HG02610 (cell line): Measurements from ENCODE around the gene C17orf75.
"Not testable (repeated sequence)": the region's sequence is repeated elsewhere in the genome, so short reads cannot be mapped to it uniquely, and the experiment has no call there.

Source experiments
- ATAC-seq: cut with Tn5 transposase; IDR thresholded peaks from one replicate; pipeline ENCODE4 v1.9.1; 2021; ENCODE audit warnings: mild to moderate bottlenecking, moderate library complexity; ENCODE audit not compliant: unreplicated experiment

The C17orf75 gene

DNA sequence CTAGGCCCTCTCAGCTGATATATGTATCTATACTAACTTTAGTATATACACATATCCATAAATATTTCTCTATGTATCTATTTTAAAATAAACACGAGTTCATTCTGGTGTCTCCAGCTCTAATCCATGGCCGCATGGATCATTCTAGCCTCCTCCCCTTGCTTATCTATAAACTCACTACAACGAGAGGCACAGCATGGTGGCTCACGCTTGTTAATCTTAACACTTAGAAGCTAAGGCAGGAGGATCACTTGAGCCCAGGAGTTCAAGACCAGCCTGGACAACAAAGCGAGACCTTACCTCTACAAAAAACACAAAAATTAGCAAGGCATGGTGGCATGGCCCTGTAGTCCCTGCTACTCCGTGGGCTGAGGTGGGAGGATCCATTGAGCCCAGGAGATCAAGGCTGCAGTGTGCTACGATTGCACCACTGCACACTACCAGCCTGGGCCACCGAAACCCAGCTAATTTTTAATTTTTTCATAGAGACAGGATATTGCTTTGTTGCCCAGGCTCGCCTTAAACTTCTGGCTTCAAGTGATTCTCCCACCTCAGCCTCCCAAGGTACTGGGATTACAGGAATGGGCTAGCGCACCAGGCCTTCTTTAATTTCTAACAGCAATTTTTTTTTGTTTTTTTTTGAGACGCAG lies 4.1 kb upstream of the C17orf75 start:
- ATAC-seq: no peak

DNA sequence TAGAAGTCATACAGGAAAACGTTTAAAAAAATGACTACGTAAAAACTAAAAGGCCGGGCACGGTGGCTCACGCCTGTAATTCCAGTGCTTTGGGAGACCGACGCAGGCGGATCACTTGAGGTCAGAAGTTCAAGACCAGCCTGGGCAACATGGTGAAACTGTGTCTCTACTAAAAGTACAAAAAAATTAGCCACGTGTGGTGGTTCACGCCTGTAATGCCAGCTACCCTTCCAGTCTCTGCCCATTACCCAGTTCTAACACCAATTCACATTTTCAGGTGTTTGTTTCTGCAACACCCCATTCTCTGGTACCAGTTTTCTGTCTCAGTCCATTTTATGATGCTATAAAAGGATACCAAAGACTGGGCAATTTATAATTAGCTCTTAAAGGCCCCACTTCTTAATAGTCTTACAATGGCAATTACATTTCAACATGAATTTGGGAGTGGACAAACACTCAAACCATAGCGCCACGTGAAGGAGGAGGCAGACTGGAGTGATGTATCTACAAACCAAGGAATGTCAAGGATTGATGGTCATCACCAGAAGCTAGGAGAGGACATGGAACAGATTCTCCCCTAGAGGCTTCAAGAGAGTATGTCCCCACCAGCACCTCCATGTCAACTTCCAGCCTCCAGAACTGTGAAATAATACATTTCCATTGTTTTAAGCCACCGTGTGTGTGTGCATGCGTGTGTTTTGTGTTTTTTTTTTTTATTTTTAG lies 791 bp upstream of the C17orf75 start:
- ATAC-seq: no peak

DNA sequence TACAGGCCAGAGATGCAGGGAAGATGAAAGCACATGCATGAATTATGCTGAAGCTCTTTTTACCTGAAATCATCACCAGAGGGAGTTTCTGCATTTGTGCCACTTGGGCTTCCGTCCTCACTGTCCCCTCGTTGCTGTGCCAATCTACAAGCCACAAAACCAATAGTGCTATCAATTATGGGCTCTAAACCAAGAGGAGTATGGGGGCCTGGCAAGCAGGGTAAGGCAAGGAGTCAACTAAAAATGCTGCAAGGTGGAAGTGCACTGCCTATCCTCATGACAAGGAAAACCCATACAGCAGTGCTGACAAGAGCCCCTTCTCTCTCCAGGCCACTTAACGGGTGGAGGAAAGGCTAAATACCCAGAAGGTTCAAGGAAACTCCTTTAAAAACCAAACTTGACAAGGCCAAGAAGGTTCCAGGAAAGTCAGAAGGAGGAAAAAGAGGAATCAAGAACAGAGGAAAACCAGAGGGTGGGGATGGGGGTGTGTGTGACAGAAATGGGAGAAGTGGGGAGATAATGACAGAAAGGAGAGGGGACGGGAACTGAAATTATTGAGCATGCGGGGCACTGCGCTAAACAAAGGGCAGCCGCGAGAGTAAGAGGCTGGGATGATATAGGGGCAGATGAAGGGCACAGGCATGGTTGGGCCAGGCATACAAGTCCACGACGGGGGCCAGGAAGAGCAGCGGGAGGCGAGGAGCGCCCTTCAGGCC lies 674 bp downstream of the C17orf75 start:
- ATAC-seq: no peak

- no peak for ATAC-seq
These were observed 6.3 kb downstream of the C17orf75 start for GRCh38 chr17:32335687-32336086.

DNA sequence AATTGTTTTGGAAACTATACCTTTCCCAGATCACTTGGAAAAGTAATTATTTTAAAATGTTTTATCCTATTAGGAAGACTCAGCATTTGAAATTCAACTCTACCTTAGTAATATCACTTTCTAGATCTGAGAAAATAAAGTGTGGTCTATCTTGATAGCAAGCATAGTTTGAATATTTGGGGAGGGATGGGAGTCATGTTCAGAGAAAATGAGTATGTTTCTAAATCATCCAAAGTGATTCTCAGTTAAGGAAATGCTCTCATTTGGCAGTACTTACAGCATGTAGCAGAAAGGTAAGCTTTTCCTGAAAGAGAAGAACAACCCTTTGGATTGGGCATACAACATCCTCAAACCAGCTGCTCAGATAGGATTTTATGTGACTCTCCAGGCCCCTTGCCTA lies 6.9 kb downstream of the C17orf75 start:
- no peak for ATAC-seq

DNA sequence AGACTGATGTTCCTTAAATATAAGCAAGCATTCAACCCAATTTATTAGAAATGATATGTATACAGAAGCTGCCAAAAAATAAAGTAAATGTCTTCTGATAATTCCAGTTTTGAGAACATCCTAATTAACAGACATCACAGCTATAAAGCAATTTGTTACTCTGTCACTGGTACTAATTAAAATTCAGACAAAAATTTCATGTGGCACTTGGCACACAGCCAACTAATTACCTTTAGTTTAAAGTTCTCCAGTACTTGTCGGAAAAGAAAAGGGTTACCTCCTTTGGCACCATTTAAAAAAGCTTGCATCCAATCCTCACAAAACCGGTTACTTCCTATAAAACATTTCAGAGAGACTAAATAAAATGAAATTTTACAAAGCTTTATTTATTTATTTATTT lies 8.8 kb downstream of the C17orf75 start:
- ATAC-seq: no peak

DNA sequence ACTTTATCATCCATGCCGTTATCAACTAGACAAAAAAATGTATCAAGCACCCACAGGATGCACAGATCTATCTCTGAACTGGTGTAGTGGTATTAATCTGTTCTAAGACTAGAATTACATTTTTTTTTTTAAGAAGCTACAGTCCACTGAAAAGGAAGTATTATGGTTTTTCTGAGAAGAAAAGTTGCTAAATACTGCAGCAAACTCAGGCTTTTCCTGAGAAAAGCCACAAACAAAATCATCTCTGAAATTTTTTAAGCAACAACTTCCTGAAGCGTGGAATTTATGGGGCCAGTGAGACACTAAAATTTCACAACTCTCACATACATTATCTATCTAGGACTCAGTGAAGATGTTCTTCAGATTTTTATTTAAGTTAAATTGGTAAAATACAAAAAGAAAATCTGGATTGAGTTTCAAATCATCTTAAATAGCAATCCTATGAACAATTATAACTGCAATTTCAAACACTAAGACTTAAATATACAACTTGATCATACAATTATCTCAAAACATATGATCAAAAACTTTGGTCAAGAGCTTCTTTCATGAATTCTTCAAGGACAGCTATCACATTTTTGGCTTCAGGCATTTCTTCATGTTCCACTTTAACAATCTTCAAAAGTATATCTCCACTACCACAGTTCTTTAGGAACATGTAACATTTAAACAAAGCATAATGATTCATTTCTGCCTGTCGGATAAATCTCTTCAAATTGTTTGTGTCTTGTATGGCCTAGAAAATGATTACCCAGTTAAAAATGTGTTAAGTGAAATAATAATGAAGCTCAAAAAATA lies 10.5 kb downstream of the C17orf75 start:
- ATAC-seq: no peak

DNA sequence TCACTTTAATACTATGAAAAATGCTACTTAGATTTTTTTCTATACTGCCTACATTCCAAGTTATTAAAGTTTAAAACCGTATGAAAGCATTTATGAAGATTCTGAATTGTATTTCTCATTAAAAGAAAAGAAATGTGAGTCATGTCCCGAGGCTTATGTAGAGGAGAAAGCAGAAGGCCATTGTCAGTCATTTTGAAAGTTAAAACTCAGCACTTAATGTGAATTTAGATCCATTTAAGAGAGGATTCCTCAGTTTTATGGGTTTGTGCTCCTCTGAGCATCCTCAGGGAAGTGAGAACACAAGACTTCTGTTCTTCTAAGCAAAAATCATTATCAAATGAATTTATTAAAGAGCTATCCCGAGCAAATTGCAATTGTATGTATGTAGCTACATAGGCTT lies 11.8 kb downstream of the C17orf75 start:
- no peak for ATAC-seq

DNA sequence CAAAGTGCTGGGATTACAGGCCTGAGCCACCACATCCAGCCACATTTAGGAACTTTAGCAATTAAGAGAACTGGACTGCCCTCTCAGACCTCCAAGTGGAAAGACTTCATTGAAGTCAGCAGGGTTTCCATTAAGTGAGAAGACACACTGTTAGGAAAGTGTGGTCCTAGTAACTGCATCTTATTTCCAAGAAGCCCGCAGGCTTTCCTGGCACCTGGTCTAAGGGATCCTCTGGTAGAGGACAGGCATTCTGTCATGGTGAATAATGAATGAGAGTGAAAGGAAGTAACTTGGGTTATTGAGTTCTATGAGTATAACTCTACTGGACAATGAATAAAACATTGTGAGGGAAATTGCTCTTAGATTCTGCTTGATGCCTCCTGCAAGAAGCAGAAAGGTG lies 14.1 kb downstream of the C17orf75 start:
- ATAC-seq: no peak

DNA sequence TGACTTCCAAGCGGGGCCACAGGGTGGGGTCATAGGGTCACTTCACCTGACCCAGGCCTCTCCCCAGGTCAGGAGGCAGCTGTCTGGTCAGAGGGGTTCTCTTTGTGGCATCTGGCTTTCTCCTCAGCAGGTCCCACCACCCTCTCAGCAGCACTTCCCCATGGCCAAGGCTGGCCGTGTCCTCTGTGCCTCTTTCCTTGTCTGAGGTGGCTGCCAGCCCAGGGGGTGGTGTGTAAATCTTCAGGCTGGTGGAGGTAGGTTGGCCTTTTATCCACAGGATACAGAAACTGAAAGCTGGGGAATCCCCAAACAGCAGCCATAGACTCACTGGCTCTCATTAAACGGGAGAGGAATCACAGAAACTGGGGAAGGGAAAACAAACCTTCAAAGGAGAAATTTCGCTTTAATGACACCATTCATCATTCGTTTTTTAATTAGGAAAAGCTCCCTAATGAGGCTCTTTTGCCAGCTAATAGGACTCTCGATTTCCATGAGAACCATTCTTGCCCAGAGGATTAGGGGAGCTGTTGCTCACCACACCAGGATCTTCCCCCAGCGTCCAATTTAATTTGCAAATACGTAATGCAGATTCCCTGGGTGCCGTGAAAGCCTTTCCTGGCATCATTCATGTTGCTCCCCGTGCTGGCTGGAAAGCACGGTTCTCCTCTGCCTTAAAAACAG lies 18.0 kb downstream of the C17orf75 start:
- ATAC-seq: no peak

DNA sequence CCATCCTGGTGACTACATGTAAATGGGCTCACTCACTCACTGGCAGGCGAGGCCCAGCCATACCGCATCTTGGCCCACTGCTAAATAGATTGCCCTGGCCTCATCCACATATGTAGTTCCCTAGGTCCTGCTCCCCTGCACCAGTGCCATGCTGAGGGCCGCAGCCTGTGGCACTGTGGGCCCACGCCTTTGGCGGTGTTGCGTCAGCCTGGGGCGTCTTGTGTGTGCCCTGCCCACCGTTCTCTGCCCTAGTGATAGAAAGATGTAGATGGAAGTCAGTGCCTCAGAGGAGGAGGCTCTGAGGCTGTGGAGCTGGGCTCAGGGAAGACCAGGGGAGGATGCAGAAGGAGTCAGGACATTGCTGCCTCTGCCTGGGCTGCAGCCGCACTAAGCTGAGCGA lies 18.9 kb downstream of the C17orf75 start:
- ATAC-seq: no peak

DNA sequence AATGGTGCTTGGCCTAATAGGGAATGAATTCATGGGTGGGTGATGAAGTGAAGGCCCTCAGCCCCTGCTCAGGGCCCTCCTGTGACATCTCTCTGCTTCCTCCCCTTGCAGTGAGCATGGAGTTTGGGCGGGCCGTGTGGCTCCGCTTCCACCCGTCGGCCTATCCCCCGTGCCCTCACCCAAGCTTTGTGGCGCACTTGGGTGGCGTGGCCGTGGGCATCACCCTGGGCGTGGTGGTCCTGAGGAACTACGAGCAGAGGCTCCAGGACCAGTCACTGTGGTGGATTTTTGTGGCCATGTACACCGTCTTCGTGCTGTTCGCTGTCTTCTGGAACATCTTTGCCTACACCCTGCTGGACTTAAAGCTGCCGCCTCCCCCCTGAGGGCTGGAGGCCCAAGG lies 21.1 kb downstream of the C17orf75 start:
- no peak for ATAC-seq

GRCh38 chr17:32320080-32320479 lies 21.9 kb downstream of the C17orf75 start:
- not testable (repeated sequence) for ATAC-seq

DNA sequence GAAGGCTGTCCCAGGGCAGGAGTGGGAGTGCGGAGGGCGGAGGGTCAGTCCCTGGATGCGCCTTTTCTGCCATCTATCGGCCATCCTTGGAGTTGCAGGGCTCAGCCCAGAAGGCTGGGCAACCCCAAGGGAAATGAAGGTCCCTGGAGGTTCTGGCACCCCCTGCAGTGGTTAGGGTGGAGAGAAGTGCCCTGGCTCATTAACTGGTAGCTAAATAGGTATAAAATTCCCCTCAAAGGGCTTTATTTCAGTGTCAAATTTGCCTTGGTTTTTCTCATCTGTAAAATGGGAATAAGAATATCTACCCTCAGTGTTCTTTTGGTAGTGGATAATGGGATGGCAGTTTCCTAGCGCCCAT lies 22.4 kb downstream of the C17orf75 start:
- ATAC-seq: peak; percentile 64

DNA sequence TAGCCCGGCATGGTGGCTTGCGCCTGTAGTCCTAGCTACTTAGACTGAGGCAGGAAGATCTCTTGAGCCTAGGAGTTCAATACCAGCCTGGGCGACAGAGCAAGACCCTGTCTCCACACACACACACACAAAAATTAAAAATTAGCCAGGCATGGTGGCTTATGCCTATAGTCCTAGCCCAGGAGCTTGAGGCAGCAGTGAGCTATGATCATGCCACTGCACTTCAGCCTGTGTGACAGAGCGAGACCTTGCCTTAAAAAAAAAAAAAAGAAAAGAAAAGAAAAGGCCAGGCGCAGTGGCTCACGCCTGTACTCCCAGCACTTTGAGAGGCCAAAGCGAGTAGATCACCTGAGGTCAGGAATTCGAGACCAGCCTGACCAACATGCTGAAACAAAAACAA lies 23.9 kb downstream of the C17orf75 start:
- no peak for ATAC-seq

DNA sequence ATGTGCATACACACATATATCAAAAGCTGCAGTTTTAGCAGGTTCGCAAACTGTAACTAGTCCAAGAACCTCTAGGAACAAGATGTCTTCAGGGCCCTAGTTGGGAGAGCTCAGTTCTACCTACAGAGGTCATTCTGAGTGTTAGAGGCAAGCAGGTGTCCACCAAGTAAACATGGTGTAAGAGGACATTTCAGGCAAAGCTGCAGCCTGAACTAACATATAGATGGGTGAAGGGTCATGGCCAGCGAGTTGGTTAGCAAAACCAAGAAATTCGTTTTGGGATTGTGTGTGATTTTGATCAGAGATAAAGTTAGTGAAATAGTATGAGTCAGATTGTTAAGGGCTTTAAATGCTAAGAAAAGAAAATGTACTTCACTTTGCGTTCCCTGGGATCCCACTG lies 24.6 kb downstream of the C17orf75 start:
- no peak for ATAC-seq

DNA sequence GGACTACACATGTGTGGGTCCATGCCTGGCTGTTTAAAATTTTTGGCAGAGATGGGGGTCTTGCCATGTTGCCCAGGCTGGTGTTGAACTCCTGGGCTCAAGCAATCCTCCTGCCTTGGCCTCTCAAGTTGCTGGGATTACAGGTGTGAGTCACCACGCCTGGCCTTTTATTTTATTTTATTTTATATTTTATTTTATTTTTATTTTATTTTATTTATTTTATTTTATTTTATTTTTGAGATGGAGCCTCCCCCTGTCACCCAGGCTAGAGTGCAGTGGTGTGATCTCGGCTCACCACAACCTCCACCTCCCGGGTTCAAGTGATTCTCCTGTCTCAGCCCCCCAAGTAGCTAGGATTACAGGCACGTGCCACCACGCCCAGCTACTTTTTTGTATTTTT lies 25.3 kb downstream of the C17orf75 start:
- not testable (repeated sequence) for ATAC-seq

- no peak for ATAC-seq
These were observed 26.8 kb downstream of the C17orf75 start for GRCh38 chr17:32315171-32315570.

GRCh38 chr17:32314636-32315035 lies 27.3 kb downstream of the C17orf75 start:
- no peak for ATAC-seq

GRCh38 chr17:32311028-32311536 lies 30.9 kb downstream of the C17orf75 start:
- ATAC-seq: no peak

GRCh38 chr17:32307658-32308057 lies 34.3 kb downstream of the C17orf75 start:
- no peak for ATAC-seq
